ENCODE results near the gene ANKRD16.
"Not testable (repeated sequence)": the region's sequence is repeated elsewhere in the genome, so short reads cannot be mapped to it uniquely, and the experiment has no call there.

ANKRD16 gene

DNA sequence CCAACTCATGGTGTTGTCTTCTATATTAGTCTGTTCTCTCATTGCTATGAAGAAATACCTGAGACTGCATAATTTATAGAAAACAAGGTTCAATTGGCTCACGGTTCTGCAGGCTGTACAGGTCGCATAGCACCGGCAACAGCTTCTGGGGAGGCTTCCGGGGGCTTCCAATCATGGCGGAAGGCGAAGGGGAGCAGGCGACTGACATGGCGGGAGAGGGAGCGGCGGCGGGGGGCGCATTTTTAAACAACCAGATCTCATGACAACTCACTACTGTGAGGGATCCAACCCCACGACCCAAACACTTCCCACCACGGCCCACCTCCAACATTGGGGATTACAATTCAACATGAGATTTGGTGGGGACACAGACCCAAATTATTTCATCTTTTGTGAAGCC, 47.7 kb downstream of the ANKRD16 start:
- ATAC-seq, result no peak
- no peak for TF ChIP-seq GLIS3 (CRISPR knock-in tag; IDR thresholded peaks at IDR 0.05)
- no peak for TF ChIP-seq ARNTL (CRISPR knock-in tag; IDR thresholded peaks at IDR 0.05; ENCODE audit: borderline replicate concordance, low read depth)
- no peak for TF ChIP-seq RARB (CRISPR knock-in tag; IDR thresholded peaks at IDR 0.05)
- TF ChIP-seq, protein P1, sequence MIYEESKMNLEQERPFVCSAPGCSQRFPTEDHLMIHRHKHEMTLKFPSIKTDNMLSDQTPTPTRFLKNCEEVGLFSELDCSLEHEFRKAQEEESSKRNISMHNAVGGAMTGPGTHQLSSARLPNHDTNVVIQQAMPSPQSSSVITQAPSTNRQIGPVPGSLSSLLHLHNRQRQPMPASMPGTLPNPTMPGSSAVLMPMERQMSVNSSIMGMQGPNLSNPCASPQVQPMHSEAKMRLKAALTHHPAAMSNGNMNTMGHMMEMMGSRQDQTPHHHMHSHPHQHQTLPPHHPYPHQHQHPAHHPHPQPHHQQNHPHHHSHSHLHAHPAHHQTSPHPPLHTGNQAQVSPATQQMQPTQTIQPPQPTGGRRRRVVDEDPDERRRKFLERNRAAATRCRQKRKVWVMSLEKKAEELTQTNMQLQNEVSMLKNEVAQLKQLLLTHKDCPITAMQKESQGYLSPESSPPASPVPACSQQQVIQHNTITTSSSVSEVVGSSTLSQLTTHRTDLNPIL (CRISPR knock-in tag; IDR thresholded peaks at IDR 0.05; ENCODE audit: low read depth), result no peak
- TF ChIP-seq ZNF8 (CRISPR knock-in tag; IDR thresholded peaks at IDR 0.05), result no peak
- TF ChIP-seq ZNF565 (CRISPR knock-in tag; conservative IDR thresholded peaks at IDR 0.05; ENCODE audit: low read depth), result no peak
- no peak for TF ChIP-seq ZFP30 (CRISPR knock-in tag; IDR thresholded peaks at IDR 0.05)
- TF ChIP-seq, protein P2, sequence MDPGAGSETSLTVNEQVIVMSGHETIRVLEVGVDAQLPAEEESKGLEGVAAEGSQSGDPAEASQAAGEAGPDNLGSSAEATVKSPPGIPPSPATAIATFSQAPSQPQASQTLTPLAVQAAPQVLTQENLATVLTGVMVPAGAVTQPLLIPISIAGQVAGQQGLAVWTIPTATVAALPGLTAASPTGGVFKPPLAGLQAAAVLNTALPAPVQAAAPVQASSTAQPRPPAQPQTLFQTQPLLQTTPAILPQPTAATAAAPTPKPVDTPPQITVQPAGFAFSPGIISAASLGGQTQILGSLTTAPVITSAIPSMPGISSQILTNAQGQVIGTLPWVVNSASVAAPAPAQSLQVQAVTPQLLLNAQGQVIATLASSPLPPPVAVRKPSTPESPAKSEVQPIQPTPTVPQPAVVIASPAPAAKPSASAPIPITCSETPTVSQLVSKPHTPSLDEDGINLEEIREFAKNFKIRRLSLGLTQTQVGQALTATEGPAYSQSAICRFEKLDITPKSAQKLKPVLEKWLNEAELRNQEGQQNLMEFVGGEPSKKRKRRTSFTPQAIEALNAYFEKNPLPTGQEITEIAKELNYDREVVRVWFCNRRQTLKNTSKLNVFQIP (CRISPR knock-in tag; IDR thresholded peaks at IDR 0.05; ENCODE audit: borderline replicate concordance, low read depth), result no peak
- no peak for TF ChIP-seq TOX (CRISPR knock-in tag; IDR thresholded peaks at IDR 0.05; ENCODE audit: borderline replicate concordance)
- TF ChIP-seq ISL1 (CRISPR knock-in tag; IDR thresholded peaks at IDR 0.05), result no peak
- TF ChIP-seq, protein P3, sequence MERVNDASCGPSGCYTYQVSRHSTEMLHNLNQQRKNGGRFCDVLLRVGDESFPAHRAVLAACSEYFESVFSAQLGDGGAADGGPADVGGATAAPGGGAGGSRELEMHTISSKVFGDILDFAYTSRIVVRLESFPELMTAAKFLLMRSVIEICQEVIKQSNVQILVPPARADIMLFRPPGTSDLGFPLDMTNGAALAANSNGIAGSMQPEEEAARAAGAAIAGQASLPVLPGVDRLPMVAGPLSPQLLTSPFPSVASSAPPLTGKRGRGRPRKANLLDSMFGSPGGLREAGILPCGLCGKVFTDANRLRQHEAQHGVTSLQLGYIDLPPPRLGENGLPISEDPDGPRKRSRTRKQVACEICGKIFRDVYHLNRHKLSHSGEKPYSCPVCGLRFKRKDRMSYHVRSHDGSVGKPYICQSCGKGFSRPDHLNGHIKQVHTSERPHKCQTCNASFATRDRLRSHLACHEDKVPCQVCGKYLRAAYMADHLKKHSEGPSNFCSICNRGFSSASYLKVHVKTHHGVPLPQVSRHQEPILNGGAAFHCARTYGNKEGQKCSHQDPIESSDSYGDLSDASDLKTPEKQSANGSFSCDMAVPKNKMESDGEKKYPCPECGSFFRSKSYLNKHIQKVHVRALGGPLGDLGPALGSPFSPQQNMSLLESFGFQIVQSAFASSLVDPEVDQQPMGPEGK (CRISPR knock-in tag; IDR thresholded peaks at IDR 0.05; ENCODE audit: borderline replicate concordance), result no peak
- no peak for TF ChIP-seq SNAI2 (CRISPR knock-in tag; IDR thresholded peaks at IDR 0.05)
- no peak for TF ChIP-seq PPARA (CRISPR knock-in tag; IDR thresholded peaks at IDR 0.05; ENCODE audit: borderline replicate concordance)
- no peak for TF ChIP-seq BACH2 (CRISPR knock-in tag; IDR thresholded peaks at IDR 0.05; ENCODE audit: borderline replicate concordance)
- TF ChIP-seq, protein P4, sequence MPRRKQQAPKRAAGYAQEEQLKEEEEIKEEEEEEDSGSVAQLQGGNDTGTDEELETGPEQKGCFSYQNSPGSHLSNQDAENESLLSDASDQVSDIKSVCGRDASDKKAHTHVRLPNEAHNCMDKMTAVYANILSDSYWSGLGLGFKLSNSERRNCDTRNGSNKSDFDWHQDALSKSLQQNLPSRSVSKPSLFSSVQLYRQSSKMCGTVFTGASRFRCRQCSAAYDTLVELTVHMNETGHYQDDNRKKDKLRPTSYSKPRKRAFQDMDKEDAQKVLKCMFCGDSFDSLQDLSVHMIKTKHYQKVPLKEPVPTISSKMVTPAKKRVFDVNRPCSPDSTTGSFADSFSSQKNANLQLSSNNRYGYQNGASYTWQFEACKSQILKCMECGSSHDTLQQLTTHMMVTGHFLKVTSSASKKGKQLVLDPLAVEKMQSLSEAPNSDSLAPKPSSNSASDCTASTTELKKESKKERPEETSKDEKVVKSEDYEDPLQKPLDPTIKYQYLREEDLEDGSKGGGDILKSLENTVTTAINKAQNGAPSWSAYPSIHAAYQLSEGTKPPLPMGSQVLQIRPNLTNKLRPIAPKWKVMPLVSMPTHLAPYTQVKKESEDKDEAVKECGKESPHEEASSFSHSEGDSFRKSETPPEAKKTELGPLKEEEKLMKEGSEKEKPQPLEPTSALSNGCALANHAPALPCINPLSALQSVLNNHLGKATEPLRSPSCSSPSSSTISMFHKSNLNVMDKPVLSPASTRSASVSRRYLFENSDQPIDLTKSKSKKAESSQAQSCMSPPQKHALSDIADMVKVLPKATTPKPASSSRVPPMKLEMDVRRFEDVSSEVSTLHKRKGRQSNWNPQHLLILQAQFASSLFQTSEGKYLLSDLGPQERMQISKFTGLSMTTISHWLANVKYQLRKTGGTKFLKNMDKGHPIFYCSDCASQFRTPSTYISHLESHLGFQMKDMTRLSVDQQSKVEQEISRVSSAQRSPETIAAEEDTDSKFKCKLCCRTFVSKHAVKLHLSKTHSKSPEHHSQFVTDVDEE (CRISPR knock-in tag; IDR thresholded peaks at IDR 0.05), result no peak
- no peak for TF ChIP-seq ZNF70 (CRISPR knock-in tag; IDR thresholded peaks at IDR 0.05)
- no peak for TF ChIP-seq ESRRG (CRISPR knock-in tag; IDR thresholded peaks at IDR 0.05)
- TF ChIP-seq TCF4 (CRISPR knock-in tag; IDR thresholded peaks at IDR 0.05; ENCODE audit: borderline replicate concordance), result no peak
- TF ChIP-seq ZFP3 (CRISPR knock-in tag; IDR thresholded peaks at IDR 0.05), result no peak

DNA sequence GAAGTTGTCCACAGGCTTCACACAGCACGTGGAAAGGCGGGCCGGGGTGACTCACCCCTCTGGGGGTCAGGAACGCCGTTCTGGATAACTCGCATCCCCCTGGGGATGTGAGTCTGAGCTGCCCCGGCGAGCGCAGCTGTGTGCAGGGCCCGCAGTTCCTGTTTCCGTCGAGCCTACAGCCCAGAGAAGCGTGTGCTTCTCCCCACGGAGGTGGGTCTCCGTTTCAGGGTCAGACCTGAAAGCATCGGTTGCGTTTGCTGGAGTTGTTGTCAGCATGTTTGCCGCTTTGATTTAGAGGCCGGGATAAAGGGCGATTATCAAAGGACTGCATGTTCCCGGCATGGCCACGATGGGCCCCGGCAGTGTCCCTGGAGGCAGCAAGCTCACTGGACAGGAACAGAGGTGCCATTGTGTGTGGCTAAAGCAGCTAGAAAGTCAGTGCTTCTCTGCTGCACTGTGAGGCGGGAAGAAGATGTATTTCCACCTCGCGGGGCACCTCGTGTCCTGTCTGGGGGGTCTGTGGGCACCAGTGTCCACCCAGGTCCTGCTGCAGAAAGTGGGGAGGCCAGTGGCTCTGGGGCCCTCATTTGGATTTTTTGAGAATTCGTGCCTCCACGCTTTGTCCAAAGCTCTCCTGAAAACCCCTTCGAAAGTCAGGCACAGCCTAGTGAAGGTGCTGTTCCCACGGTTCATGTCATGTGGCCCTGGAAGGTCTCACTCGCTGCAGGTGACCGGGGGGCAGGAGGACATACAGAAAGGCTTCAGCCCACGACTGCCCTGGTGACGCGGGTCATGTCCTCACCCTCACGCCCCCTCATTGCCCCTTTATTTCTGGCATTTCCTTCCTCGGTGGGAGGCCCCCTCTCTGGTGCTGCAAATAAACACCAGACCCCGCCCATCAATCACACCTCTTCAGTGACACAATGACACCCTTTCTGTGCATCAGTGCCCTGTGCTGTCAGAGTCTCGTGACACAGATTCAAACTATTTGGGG, 49.1 kb downstream of the ANKRD16 start:
- TF ChIP-seq GLIS3 (CRISPR knock-in tag; IDR thresholded peaks at IDR 0.05) (no peak), ZNF565 (CRISPR knock-in tag; conservative IDR thresholded peaks at IDR 0.05; ENCODE audit: low read depth) (no peak), OSR1 (CRISPR knock-in tag; IDR thresholded peaks at IDR 0.05) (no peak), ESRRG (CRISPR knock-in tag; IDR thresholded peaks at IDR 0.05) (no peak), ZNF8 (CRISPR knock-in tag; IDR thresholded peaks at IDR 0.05) (no peak), TOX (CRISPR knock-in tag; IDR thresholded peaks at IDR 0.05; ENCODE audit: borderline replicate concordance) (no peak), ZFP30 (CRISPR knock-in tag; IDR thresholded peaks at IDR 0.05) (no peak), RARB (CRISPR knock-in tag; IDR thresholded peaks at IDR 0.05) (no peak), SNAI2 (CRISPR knock-in tag; IDR thresholded peaks at IDR 0.05) (no peak), ISL1 (CRISPR knock-in tag; IDR thresholded peaks at IDR 0.05) (no peak)
- TF ChIP-seq, protein P3 (CRISPR knock-in tag; IDR thresholded peaks at IDR 0.05; ENCODE audit: borderline replicate concordance), result no peak
- no peak for ATAC-seq

DNA sequence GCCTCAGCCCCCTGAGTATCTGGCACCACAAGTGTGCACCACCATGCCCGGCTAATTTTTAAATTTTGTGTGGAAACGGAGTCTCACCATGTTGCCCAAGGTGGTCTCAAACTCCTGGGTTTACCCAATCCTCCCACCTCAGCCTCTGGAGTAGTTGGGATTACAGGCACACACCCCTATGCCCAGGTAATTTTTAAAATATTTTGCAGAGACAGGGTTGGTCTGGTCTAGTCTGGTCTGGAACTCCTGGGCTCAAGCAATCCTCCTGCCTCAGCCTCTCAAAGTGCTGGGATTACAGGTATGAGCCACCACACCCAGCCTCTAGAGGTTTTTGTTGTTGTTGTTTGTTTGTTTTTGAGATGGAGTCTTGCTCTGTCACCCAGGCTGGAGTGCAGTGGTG, 53.5 kb downstream of the ANKRD16 start:
- ATAC-seq, result not testable (repeated sequence)

Data from SK-N-SH treated with all-trans-retinoic acid at 6 μM for 48 hours (cell line).